Peyer's patch (tissue), 4 donors: Measurements from ENCODE around the gene ADGRL3. TPM values are rescaled to one million over a fixed set of nuclear protein-coding genes. Genes with fewer than 3 reads are reported as not detected.
A peak's percentile ranks its signal among the peaks of the same experiment; 100 is the strongest.

Experiments
- DNase-seq, 3 donors: peaks; one replicate each; pipeline ENCODE4 v3.0.0-alpha.2; 2017 to 2019
- H3K27ac ChIP-seq, 4 donors: fragments of 200-600 bp; sonication (generic); one replicate each; pipeline ENCODE4 v1.5.1; 2016 to 2019
- H3K27me3 ChIP-seq, 2 donors: fragments of 200-600 bp; sonication (generic); one replicate each; pipeline ENCODE4 v1.5.1; 2019
- H3K36me3 ChIP-seq, 3 donors: fragments of 200-600 bp; sonication (generic); one replicate each; pipeline ENCODE4 v1.5.1; 2016 to 2019
- H3K4me1 ChIP-seq, 4 donors: fragments of 200-600 bp; sonication (generic); one replicate each; pipeline ENCODE4 v1.5.1; 2016 to 2019
- H3K4me3 ChIP-seq, 4 donors: fragments of 200-600 bp; sonication (generic); 1 replicate in 3 of 4; 2 replicates in 1 of 4; pipeline ENCODE4 v1.5.1; 2016 to 2019; ENCODE audit warnings: mild to moderate bottlenecking in 1 of 4
- H3K9me3 ChIP-seq, 4 donors: fragments of 200-600 bp; sonication (generic); one replicate each; pipeline ENCODE4 v1.5.1; 2016 to 2019; ENCODE audit warnings: mild to moderate bottlenecking in 1 of 4
- POLR2A ChIP-seq, 2 donors: fragments of 450-650 bp; IDR thresholded peaks; one replicate each; pipeline ENCODE4 v1.5.1; 2017; ENCODE audit warnings: antibody characterized with exemption in 2 of 2, mild to moderate bottlenecking in 2 of 2, moderate library complexity in 2 of 2
- total RNA-seq, 4 donors: library from RNA; depleted of rRNA; stranded (reverse); fragments of >200 nt; gene quantifications; one replicate each; pipeline ENCODE4 v1.1.0, GENCODE V29; 2016
- TF ChIP-seq, protein P1 (sequence below), 6 experiments: fragments of 450-650 bp in 4 of 6; fragments of 200-600 bp in 2 of 6; sonication (generic) in 1 of 6; IDR thresholded peaks; one replicate each; pipeline ENCODE4 v1.5.1; 2017 to 2019; ENCODE audit warnings: antibody characterized with exemption in 6 of 6, mild to moderate bottlenecking in 3 of 6, moderate library complexity in 1 of 6

Gene ADGRL3
- total RNA-seq, 4 donors from 2014 or later, result 3.7 to 39.6 (median 9.1) TPM

DNA sequence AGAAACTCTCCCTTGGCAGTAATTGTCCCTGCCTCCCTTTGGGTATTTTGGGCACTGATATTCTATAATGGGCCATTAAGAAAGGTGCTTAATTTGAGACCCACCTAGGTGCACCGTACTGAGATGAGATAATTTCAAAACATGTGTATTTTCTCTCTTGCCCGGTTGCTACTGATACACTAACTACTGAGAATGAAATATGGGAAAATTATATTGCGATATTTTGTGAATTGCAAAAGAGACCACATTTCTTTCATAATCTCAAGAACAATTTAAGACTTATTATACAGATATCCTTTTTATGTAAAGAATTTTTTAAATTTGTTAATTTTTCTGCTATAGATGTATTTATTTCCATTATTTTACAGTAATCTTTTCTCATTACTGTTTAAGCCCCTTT is 284.9 kb downstream of the ADGRL3 start:
- Histone ChIP-seq H3K4me3 (no peak overlapping the region), H3K36me3 (no peaks in the 10 kb centered on the region), H3K27me3 (no peaks in the 10 kb centered on the region), H3K4me1 (no peaks in the 10 kb centered on the region), H3K27ac (no peak overlapping the region), H3K9me3 (no peaks in the 10 kb centered on the region)
- DNase-seq, result no peak
- TF ChIP-seq POLR2A (IDR thresholded peaks at IDR 0.05), result no peak
- TF ChIP-seq, protein P1, sequence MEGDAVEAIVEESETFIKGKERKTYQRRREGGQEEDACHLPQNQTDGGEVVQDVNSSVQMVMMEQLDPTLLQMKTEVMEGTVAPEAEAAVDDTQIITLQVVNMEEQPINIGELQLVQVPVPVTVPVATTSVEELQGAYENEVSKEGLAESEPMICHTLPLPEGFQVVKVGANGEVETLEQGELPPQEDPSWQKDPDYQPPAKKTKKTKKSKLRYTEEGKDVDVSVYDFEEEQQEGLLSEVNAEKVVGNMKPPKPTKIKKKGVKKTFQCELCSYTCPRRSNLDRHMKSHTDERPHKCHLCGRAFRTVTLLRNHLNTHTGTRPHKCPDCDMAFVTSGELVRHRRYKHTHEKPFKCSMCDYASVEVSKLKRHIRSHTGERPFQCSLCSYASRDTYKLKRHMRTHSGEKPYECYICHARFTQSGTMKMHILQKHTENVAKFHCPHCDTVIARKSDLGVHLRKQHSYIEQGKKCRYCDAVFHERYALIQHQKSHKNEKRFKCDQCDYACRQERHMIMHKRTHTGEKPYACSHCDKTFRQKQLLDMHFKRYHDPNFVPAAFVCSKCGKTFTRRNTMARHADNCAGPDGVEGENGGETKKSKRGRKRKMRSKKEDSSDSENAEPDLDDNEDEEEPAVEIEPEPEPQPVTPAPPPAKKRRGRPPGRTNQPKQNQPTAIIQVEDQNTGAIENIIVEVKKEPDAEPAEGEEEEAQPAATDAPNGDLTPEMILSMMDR (IDR thresholded peaks at IDR 0.05), result no peak

DNA sequence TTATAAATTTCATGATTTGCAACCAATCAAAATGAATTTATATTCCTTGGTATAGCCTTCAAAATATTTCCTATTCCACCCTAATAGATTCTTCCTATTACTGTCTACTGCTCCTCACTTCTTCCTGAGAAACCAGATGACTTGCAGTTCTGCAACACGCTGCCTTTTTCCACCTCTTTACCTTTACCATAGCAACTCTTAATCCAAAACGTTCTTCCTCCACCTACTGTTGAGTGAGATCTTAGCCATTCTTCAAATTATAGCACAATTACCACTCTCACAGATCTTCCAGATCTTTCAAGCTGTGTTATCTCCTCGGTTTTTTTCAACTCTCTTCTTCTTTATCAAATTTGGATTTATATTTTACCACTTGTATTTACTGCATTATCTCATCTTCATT is 289.8 kb downstream of the ADGRL3 start:
- no peaks in the 10 kb centered on the region for H3K9me3 ChIP-seq
- H3K4me3 ChIP-seq, result no peak overlapping the region
- H3K36me3 ChIP-seq, result no peaks in the 10 kb centered on the region
- DNase-seq, result no peak
- H3K27me3 ChIP-seq, result no peaks in the 10 kb centered on the region
- H3K4me1 ChIP-seq, result no peaks in the 10 kb centered on the region
- no peak for TF ChIP-seq POLR2A (IDR thresholded peaks at IDR 0.05)
- TF ChIP-seq, protein P1 (IDR thresholded peaks at IDR 0.05), result no peak
- H3K27ac ChIP-seq, result no peak overlapping the region

DNA sequence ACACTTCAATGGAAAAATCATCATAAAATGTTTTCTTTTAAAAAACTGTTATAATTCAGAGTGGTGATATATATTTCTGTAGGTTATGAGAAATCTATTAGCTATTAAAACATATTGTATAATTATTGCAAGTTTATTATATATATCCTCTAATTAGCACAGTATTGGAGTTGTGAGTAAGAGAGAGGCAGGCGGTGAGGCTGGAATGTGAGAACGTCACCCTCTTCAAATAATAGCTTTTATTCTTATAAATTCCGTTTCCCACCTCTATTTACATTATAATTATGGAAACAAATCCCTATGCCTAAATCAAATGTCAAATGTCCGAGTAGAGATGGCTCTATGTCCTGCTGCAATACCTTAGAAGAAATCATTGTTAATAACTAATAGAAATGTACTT is 292.9 kb downstream of the ADGRL3 start:
- Histone ChIP-seq H3K9me3 (no peaks in the 10 kb centered on the region), H3K27ac (no peak overlapping the region), H3K4me1 (no peaks in the 10 kb centered on the region), H3K27me3 (no peaks in the 10 kb centered on the region), H3K36me3 (no peaks in the 10 kb centered on the region), H3K4me3 (no peak overlapping the region)
- TF ChIP-seq POLR2A (IDR thresholded peaks at IDR 0.05), result no peak
- TF ChIP-seq, protein P1 (IDR thresholded peaks at IDR 0.05), result no peak
- no peak for DNase-seq

DNA sequence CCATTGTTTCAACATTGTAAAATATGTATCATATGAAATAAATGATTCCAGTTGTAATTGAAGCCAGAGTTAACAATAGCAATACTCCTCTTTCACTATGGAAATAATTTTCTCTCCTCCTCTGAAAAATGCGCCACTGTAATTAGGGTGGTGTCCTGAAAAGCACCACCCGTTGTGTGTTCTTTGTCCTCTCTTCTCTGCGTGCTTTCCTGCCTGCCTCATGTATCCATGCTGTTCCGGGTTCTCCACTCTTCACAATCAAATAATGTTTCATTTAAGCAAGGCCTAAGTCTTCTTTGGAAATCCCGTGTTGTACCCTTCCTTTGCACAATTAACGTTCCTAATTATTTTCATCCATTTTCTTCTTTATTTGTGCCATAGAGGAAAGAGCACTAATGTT is 293.3 kb downstream of the ADGRL3 start:
- TF ChIP-seq, protein P1 (IDR thresholded peaks at IDR 0.05), result no peak
- Histone ChIP-seq H3K9me3 (no peaks in the 10 kb centered on the region), H3K4me1 (no peaks in the 10 kb centered on the region), H3K27me3 (no peaks in the 10 kb centered on the region), H3K4me3 (no peak overlapping the region), H3K27ac (no peak overlapping the region), H3K36me3 (no peaks in the 10 kb centered on the region)
- no peak for DNase-seq

DNA sequence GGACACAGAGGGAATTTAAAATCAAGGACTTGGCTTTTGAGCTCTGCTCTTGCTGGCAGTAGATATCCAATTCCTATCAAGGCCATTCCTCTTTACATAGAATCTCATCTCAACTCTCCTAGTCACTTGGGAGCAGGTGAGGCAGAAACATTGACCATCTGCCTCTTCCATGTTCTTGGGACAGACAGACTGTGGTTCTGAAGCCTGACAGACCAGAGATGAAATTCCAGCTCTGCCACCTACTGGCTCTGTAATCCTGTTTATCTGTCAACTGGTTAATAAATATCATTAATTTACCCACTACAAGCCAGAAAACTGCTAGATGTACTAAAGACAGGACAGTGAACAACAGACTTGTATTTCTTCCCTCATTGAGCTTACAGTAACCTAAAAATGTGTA is 300.8 kb downstream of the ADGRL3 start:
- no peak overlapping the region for H3K27ac ChIP-seq
- H3K4me1 ChIP-seq, result no peaks in the 10 kb centered on the region
- TF ChIP-seq, protein P1 (IDR thresholded peaks at IDR 0.05), result peak in 2 of 6 experiments; percentile 24 to 31
- TF ChIP-seq POLR2A (IDR thresholded peaks at IDR 0.05), result no peak
- H3K9me3 ChIP-seq, result no peaks in the 10 kb centered on the region
- H3K27me3 ChIP-seq, result no peaks in the 10 kb centered on the region
- H3K36me3 ChIP-seq, result no peaks in the 10 kb centered on the region
- no peak overlapping the region for H3K4me3 ChIP-seq
- DNase-seq, result no peak

DNA sequence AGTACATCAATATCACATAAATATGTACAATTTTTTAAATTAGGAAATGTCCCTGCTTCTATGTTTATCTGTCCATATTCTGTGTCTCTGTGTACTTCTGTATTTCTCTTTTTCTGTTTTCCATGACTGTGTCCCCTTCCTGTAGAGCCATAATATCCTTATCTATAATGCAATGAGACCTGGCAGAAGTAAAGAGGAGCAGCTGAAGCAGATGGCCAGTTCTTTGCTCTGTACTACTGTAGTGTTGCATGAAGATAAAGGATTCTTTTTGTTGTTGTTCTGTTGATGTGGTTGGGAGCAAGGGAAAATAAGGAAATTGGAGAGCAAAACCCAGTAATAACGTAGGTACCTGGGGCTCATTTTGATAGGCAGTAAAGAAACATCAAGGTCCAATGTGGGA is 301.7 kb downstream of the ADGRL3 start:
- Histone ChIP-seq H3K4me3 (no peak overlapping the region), H3K9me3 (no peaks in the 10 kb centered on the region), H3K4me1 (no peaks in the 10 kb centered on the region), H3K27me3 (no peaks in the 10 kb centered on the region), H3K36me3 (no peaks in the 10 kb centered on the region), H3K27ac (no peak overlapping the region)
- TF ChIP-seq, protein P1 (IDR thresholded peaks at IDR 0.05), result no peak
- DNase-seq, result no peak
